ENCODE data around the gene LYPD3.

The LYPD3 gene

GRCh38 chr19:43462383-43462782 is 3.0 kb downstream of the LYPD3 start:
- H3K27ac ChIP-seq, result peak overlapping the region; percentile 78
- TF ChIP-seq CTCF (conservative IDR thresholded peaks at IDR 0.05), result no peak

- H3K27ac ChIP-seq, result no peak overlapping the region
- TF ChIP-seq CTCF (conservative IDR thresholded peaks at IDR 0.05), result no peak
Observed at GRCh38 chr19:43461303-43461702, 4.1 kb downstream of the LYPD3 start.

- no peak for TF ChIP-seq CTCF (conservative IDR thresholded peaks at IDR 0.05)
- no peak overlapping the region for H3K27ac ChIP-seq
Observed at GRCh38 chr19:43460362-43461016, 4.9 kb downstream of the LYPD3 start.

GRCh38 chr19:43457809-43458208 is 7.6 kb downstream of the LYPD3 start:
- H3K27ac ChIP-seq, result peak overlapping the region; percentile 99
- no peak for TF ChIP-seq CTCF (conservative IDR thresholded peaks at IDR 0.05)

GRCh38 chr19:43455321-43456113 is 9.9 kb downstream of the LYPD3 start:
- H3K27ac ChIP-seq, result peak overlapping the region; percentile 99

GRCh38 chr19:43454031-43454430 is 11.4 kb downstream of the LYPD3 start:
- TF ChIP-seq CTCF (conservative IDR thresholded peaks at IDR 0.05), result no peak
- peak overlapping the region; percentile 99 for H3K27ac ChIP-seq

More at GRCh38 chr19:43455321-43456113, 9.9 kb downstream of the LYPD3 start:
- TF ChIP-seq CTCF (conservative IDR thresholded peaks at IDR 0.05), result no peak

GRCh38 chr19:43452582-43452981 is 12.8 kb downstream of the LYPD3 start:
- no peak for TF ChIP-seq CTCF (conservative IDR thresholded peaks at IDR 0.05)

More at GRCh38 chr19:43452582-43452981, 12.8 kb downstream of the LYPD3 start:
- H3K27ac ChIP-seq, result peak overlapping the region; percentile 99; the same call in 1 of the 2 replicates

Measured in VCaP (cell line).